HepG2 (cell line): ENCODE data around the gene CRLF1. TPM values are rescaled to one million over a fixed set of nuclear protein-coding genes. Genes with fewer than 3 reads are reported as not detected.

Source experiments
- ATAC-seq: fragments of 200-7000 bp; cut with Tn5 transposase; 3 replicates; pipeline ENCODE4 v1.9.1; 2020; ENCODE audit warnings: mild to moderate bottlenecking, moderate library complexity
- BruUV-seq: library from RNA; stranded (reverse); fragments of 400-500 nt; replicated peaks from 2 replicates; lab custom pipeline; 2021; lab: Mats Ljungman, UMichigan
- CTCF ChIA-PET: fragments of 300-600 bp; formaldehyde crosslinking; extraction: SDS; loops from one replicate; lab custom pipeline; 2021; ENCODE audit warnings: low total read pairs, inconsistent platforms, low intra/inter-chr PET ratio; lab: Yijun Ruan, JAX
- POLR2A ChIA-PET: fragments of 350-600 bp; sonication (Branson Sonifier 250); formaldehyde crosslinking; loops from one replicate; lab custom pipeline; 2020; ENCODE audit warnings: antibody characterized with exemption, inconsistent platforms; lab: Yijun Ruan, JAX
- DNase-seq: peaks from one replicate; pipeline ENCODE4 v3.0.0-alpha.2; 2015; ENCODE audit warnings: low spot score
- FAIRE-seq: peaks from 3 replicates; lab custom pipeline; 2011; peaks lifted over from hg19 to GRCh38; lab: Jason Lieb, UNC
- H2AFZ ChIP-seq: one replicate; pipeline ENCODE4 v1.6.1; 2011; ENCODE audit warnings: low read length, inconsistent platforms
- H3K27ac ChIP-seq: fragments of 300-600 bp; 3 replicates; pipeline ENCODE4 v1.8.0; 2011; ENCODE audit warnings: mixed run types, mild to moderate bottlenecking, mixed read lengths, low read length, inconsistent platforms; ENCODE audit not compliant: insufficient read depth; ENCODE audit errors: extremely low read length
- H3K27me3 ChIP-seq, 2 experiments: fragments of 200-600 bp in 1 of 2; 2 replicates in 1 of 2; 3 replicates in 1 of 2; pipeline versions ENCODE4 v1.6.0 to v1.8.0; 2011; ENCODE audit warnings: low read length in 2 of 2, mild to moderate bottlenecking in 2 of 2, moderate library complexity in 2 of 2, inconsistent platforms in 1 of 2; ENCODE audit not compliant: insufficient read depth in 2 of 2, control insufficient read depth in 1 of 2
- H3K36me3 ChIP-seq, 2 experiments: fragments of 200-600 bp in 1 of 2; replicated peaks in 1 of 2; 2 replicates in 1 of 2; 3 replicates in 1 of 2; pipeline versions ENCODE4 v1.5.1 to v1.8.0; 2011; ENCODE audit warnings: low read length in 2 of 2, inconsistent platforms in 1 of 2; ENCODE audit not compliant: insufficient read depth in 2 of 2, control insufficient read depth in 1 of 2
- H3K4me1 ChIP-seq: 2 replicates; pipeline ENCODE4 v1.5.1; 2012; ENCODE audit warnings: low read length, inconsistent platforms; ENCODE audit not compliant: insufficient read depth
- H3K4me2 ChIP-seq: 2 replicates; pipeline ENCODE4 v1.6.0; 2011; ENCODE audit warnings: low read depth, low read length, inconsistent platforms
- H3K4me3 ChIP-seq, 3 experiments: fragments of 200-600 bp in 1 of 3; sonication (generic), shearing (Covaris generic) in 1 of 3; replicated peaks in 1 of 3; 2 replicates each; pipeline ENCODE4 v1.5.1; 2011 to 2016; ENCODE audit warnings: low read length in 3 of 3, inconsistent platforms in 2 of 3, low read depth in 2 of 3, mild to moderate bottlenecking in 2 of 3, control low read depth in 1 of 3, mixed read lengths in 1 of 3; ENCODE audit not compliant: insufficient read depth in 1 of 3
- H3K79me2 ChIP-seq: one replicate; pipeline ENCODE4 v1.6.1; 2011; ENCODE audit warnings: low read length, inconsistent platforms; ENCODE audit not compliant: insufficient read depth
- H3K9ac ChIP-seq: 2 replicates; pipeline ENCODE4 v1.6.0; 2011; ENCODE audit warnings: mild to moderate bottlenecking, low read depth, low read length, inconsistent platforms; ENCODE audit not compliant: insufficient read depth
- H3K9me3 ChIP-seq: 2 replicates; pipeline ENCODE4 v1.5.1; 2012; ENCODE audit warnings: mild to moderate bottlenecking, low read length
- H4K20me1 ChIP-seq: 2 replicates; pipeline ENCODE4 v1.6.0; 2011; ENCODE audit warnings: inconsistent platforms, mild to moderate bottlenecking, low read length, moderate library complexity; ENCODE audit not compliant: insufficient read depth
- ETV6 ChIP-seq: sonication (generic); formaldehyde crosslinking; conservative IDR thresholded peaks from 2 replicates; pipeline ENCODE4 v1.4.0; 2020; ENCODE audit warnings: missing genetic modification reagents
- HES4 ChIP-seq: sonication (generic); formaldehyde crosslinking; IDR thresholded peaks from 2 replicates; pipeline ENCODE4 v1.9.0; 2021; ENCODE audit warnings: mild to moderate bottlenecking, missing genetic modification reagents, borderline replicate concordance
- HNRNPL ChIP-seq: fragments of 200-400 bp; formaldehyde crosslinking; IDR thresholded peaks from 2 replicates; pipeline ENCODE4 v1.6.1; 2017; ENCODE audit warnings: mild to moderate bottlenecking, low read depth, low read length
- MED1 ChIP-seq: sonication (generic); formaldehyde crosslinking; IDR thresholded peaks from 2 replicates; pipeline ENCODE4 v1.4.0; 2020; ENCODE audit warnings: missing genetic modification reagents
- NFIB ChIP-seq: sonication (generic); formaldehyde crosslinking; IDR thresholded peaks from 2 replicates; pipeline ENCODE4 v1.9.0; 2021; ENCODE audit warnings: missing genetic modification reagents, mild to moderate bottlenecking, borderline replicate concordance
- PPARG ChIP-seq: conservative IDR thresholded peaks from 2 replicates; pipeline ENCODE4 v1.6.1; 2016; ENCODE audit warnings: missing biosample characterization, missing genetic modification reagents
- ZBTB34 ChIP-seq: sonication (generic); formaldehyde crosslinking; IDR thresholded peaks from 2 replicates; pipeline ENCODE4 v1.8.0; 2022; ENCODE audit warnings: mild to moderate bottlenecking, missing genetic modification reagents
- ZMYM2 ChIP-seq: sonication (generic); formaldehyde crosslinking; IDR thresholded peaks from 2 replicates; pipeline ENCODE4 v1.8.0; 2022; ENCODE audit warnings: mild to moderate bottlenecking, missing genetic modification reagents
- ZNF562 ChIP-seq: sonication (generic); formaldehyde crosslinking; IDR thresholded peaks from 2 replicates; pipeline ENCODE4 v1.8.0; 2022; ENCODE audit warnings: missing genetic modification reagents, borderline replicate concordance
- WGBS: methylation state at CpG from one replicate; pipeline ENCODE4 v1.1.6; 2017; ENCODE audit warnings: low lambda C conversion rate; 5-methylcytosine and 5-hydroxymethylcytosine counted together
- in situ Hi-C: cut with HindIII; loops from 2 replicates; pipeline ENCODE4 v1.10.0; 2017; ENCODE audit warnings: low pct_unique_long_range_greater_than_20kb; ENCODE audit not compliant: extremely low pct_ligation_motif_present
- intact Hi-C: fragments of 100-400 bp; cut with micrococcal nuclease; formaldehyde crosslinking; loops from one replicate; pipeline ENCODE4 v1.10.0; 2022; ENCODE audit not compliant: unreplicated experiment
- polyA plus RNA-seq, 8 experiments: library from polyadenylated mRNA; depleted of rRNA in 3 of 8; stranded (reverse) in 7 of 8; unstranded in 1 of 8; fragments of >200 nt; fragmentation: Illumina TruSeq in 4 of 8; extraction: Trizol in 4 of 8; gene quantifications; 2 replicates each; pipeline versions ENCODE4 v1.2.1 to v1.2.3, GENCODE V29; 2011 to 2016; ENCODE audit warnings: low read depth in 4 of 8, missing spikeins in 1 of 8, mixed read lengths in 1 of 8; ENCODE audit not compliant: insufficient read depth in 1 of 8
- total RNA-seq, 5 experiments: library from RNA; depleted of rRNA; stranded (reverse); fragments of >200 nt; fragmentation: Illumina TruSeq; extraction: Trizol; gene quantifications; 2 replicates each; pipeline ENCODE4 v1.2.3, GENCODE V29; 2016; ENCODE audit warnings: low read depth in 1 of 5
- TF ChIP-seq, protein P1 (sequence below): sonication (generic); formaldehyde crosslinking; conservative IDR thresholded peaks from 2 replicates; pipeline ENCODE4 v1.4.0; 2020; ENCODE audit warnings: missing genetic modification reagents
- TF ChIP-seq, protein P2 (sequence below): sonication (generic); formaldehyde crosslinking; IDR thresholded peaks from 2 replicates; pipeline ENCODE4 v1.5.1; 2020; ENCODE audit warnings: missing genetic modification reagents, mild to moderate bottlenecking, borderline replicate concordance
- TF ChIP-seq, protein P3 (sequence below): sonication (generic); formaldehyde crosslinking; IDR thresholded peaks from 2 replicates; pipeline ENCODE4 v1.4.0; 2020; ENCODE audit warnings: missing genetic modification reagents

The CRLF1 gene
- total and polyA plus RNA-seq, 2 of the 13 experiments (the other 11 are each of a cell fraction or from before 2014, with no cell fraction given): 217 to 296 TPM

- TF ChIP-seq, protein P1, sequence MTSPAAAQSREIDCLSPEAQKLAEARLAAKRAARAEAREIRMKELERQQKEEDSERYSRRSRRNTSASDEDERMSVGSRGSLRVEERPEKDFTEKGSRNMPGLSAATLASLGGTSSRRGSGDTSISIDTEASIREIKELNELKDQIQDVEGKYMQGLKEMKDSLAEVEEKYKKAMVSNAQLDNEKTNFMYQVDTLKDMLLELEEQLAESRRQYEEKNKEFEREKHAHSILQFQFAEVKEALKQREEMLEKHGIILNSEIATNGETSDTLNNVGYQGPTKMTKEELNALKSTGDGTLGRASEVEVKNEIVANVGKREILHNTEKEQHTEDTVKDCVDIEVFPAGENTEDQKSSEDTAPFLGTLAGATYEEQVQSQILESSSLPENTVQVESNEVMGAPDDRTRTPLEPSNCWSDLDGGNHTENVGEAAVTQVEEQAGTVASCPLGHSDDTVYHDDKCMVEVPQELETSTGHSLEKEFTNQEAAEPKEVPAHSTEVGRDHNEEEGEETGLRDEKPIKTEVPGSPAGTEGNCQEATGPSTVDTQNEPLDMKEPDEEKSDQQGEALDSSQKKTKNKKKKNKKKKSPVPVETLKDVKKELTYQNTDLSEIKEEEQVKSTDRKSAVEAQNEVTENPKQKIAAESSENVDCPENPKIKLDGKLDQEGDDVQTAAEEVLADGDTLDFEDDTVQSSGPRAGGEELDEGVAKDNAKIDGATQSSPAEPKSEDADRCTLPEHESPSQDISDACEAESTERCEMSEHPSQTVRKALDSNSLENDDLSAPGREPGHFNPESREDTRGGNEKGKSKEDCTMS (CRISPR knock-in tag): no peak
- TF ChIP-seq HNRNPL (no peak), ZMYM2 (CRISPR knock-in tag) (no peak), ZBTB34 (CRISPR knock-in tag) (no peak)
- TF ChIP-seq, all 625 proteins: peak for 0
These were observed 40.2 kb upstream of the CRLF1 start (continued) for GRCh38 chr19:18646535-18647370.

DNA sequence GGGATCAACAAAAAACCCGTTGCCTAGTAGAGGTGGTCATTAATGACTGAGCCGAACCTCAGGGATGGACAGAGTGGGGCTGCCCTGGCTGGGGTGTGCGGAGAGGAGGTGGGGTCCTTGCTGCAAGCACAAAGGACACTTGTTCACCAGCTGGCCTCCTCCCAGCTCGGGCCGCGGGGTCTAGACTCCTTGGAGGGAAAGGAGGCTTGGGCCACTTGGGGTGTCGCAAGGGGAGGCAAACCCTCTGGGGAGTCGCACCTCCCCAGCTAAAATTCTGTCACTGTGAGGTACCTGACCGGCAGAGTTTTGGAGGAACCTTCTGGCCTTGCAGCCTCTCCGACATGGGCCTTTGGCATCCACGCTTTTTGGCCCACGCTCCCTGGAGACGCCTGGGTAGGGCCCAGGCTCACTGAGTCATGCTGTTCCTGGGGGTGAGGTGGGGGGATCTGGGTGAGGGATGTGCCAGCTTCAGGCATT, 38.5 kb upstream of the CRLF1 start:
- no TSS peak for BruUV-seq
- H3K27me3 ChIP-seq: no peaks in the 10 kb centered on the region
- CTCF ChIA-PET: no interaction called here
- H3K9me3 ChIP-seq: no peaks in the 10 kb centered on the region
- H2AFZ ChIP-seq: no peak overlapping the region
- H3K4me2 ChIP-seq: no peak overlapping the region
- ATAC-seq (no peak), DNase-seq (no peak), FAIRE-seq (no peak)
- 90% methylated on average over 10 of the region's 13 CpGs for WGBS
- no peaks in the 10 kb centered on the region; a peak in 1 of 5 replicates for H3K36me3 ChIP-seq
- H3K9ac ChIP-seq: no peak overlapping the region
- POLR2A ChIA-PET: no interaction called here
- intact Hi-C loops (no loop called here), in situ Hi-C loops (no loop called here)
- no peaks in the 10 kb centered on the region for H4K20me1 ChIP-seq
- no peak overlapping the region for H3K4me3 ChIP-seq
- peaks cover 10% of the 10 kb centered on the region; the same call in 1 of the 2 replicates for H3K4me1 ChIP-seq
- H3K79me2 ChIP-seq: peaks cover 10% of the 10 kb centered on the region
- no peak overlapping the region for H3K27ac ChIP-seq
- no peak for TF ChIP-seq MED1 (CRISPR knock-in tag)
- TF ChIP-seq, protein P2, sequence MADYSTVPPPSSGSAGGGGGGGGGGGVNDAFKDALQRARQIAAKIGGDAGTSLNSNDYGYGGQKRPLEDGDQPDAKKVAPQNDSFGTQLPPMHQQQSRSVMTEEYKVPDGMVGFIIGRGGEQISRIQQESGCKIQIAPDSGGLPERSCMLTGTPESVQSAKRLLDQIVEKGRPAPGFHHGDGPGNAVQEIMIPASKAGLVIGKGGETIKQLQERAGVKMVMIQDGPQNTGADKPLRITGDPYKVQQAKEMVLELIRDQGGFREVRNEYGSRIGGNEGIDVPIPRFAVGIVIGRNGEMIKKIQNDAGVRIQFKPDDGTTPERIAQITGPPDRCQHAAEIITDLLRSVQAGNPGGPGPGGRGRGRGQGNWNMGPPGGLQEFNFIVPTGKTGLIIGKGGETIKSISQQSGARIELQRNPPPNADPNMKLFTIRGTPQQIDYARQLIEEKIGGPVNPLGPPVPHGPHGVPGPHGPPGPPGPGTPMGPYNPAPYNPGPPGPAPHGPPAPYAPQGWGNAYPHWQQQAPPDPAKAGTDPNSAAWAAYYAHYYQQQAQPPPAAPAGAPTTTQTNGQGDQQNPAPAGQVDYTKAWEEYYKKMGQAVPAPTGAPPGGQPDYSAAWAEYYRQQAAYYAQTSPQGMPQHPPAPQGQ (CRISPR knock-in tag): no peak
- no peak for TF ChIP-seq NFIB
- TF ChIP-seq, protein P3, sequence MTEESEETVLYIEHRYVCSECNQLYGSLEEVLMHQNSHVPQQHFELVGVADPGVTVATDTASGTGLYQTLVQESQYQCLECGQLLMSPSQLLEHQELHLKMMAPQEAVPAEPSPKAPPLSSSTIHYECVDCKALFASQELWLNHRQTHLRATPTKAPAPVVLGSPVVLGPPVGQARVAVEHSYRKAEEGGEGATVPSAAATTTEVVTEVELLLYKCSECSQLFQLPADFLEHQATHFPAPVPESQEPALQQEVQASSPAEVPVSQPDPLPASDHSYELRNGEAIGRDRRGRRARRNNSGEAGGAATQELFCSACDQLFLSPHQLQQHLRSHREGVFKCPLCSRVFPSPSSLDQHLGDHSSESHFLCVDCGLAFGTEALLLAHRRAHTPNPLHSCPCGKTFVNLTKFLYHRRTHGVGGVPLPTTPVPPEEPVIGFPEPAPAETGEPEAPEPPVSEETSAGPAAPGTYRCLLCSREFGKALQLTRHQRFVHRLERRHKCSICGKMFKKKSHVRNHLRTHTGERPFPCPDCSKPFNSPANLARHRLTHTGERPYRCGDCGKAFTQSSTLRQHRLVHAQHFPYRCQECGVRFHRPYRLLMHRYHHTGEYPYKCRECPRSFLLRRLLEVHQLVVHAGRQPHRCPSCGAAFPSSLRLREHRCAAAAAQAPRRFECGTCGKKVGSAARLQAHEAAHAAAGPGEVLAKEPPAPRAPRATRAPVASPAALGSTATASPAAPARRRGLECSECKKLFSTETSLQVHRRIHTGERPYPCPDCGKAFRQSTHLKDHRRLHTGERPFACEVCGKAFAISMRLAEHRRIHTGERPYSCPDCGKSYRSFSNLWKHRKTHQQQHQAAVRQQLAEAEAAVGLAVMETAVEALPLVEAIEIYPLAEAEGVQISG: no peak
- TF ChIP-seq ZNF562: no peak
- TF ChIP-seq HES4 (CRISPR knock-in tag): no peak
- no peak for TF ChIP-seq ETV6 (CRISPR knock-in tag)
- no peak for TF ChIP-seq PPARG (CRISPR knock-in tag)
